SKM-1 treated with dmso at 0.1 percent for 144 hours (cell line): ENCODE data around the gene GSKIP.
"Not testable (repeated sequence)": the region's sequence is repeated elsewhere in the genome, so short reads cannot be mapped to it uniquely, and the experiment has no call there.

ENCODE experiments used
- DNase-seq: peaks from one replicate; lab custom pipeline; 2025; ENCODE audit not compliant: unreplicated experiment; lab: John Stamatoyannopoulos, UW

Gene GSKIP

GRCh38 chr14:96362965-96363750 is at the start of gene GSKIP, which contains the start of gene ATG2B:
Gene GSKIP (plus strand): TSS chr14:96363526. CDS start chr14:96382248, 18,722 bp downstream.
Gene ATG2B (minus strand): TSS chr14:96363341. CDS start chr14:96362976, 365 bp downstream.
- peak; percentile 44 for DNase-seq

GRCh38 chr14:96316087-96316486 is 47.2 kb upstream of the GSKIP start:
- no peak for DNase-seq

GRCh38 chr14:96318836-96319235 is 44.5 kb upstream of the GSKIP start:
- no peak for DNase-seq

- DNase-seq = no peak
Measured at GRCh38 chr14:96320605-96321004, 42.7 kb upstream of the GSKIP start.

GRCh38 chr14:96324219-96324618 is 39.1 kb upstream of the GSKIP start:
- no peak for DNase-seq

GRCh38 chr14:96338551-96338950 is 24.8 kb upstream of the GSKIP start:
- no peak for DNase-seq

- DNase-seq = no peak
Measured at GRCh38 chr14:96341323-96341722, 22.0 kb upstream of the GSKIP start.

- DNase-seq = no peak
Measured at GRCh38 chr14:96345669-96346068, 17.7 kb upstream of the GSKIP start.

GRCh38 chr14:96347957-96348356 is 15.4 kb upstream of the GSKIP start:
- not testable (repeated sequence) for DNase-seq

GRCh38 chr14:96349286-96350075 is 13.8 kb upstream of the GSKIP start:
- no peak for DNase-seq

GRCh38 chr14:96351986-96352385 is 11.3 kb upstream of the GSKIP start:
- no peak for DNase-seq

- no peak for DNase-seq
Measured at GRCh38 chr14:96352708-96353107, 10.6 kb upstream of the GSKIP start.

- no peak for DNase-seq
Measured at GRCh38 chr14:96354246-96354645, 9.1 kb upstream of the GSKIP start.

- DNase-seq = no peak
Measured at GRCh38 chr14:96357216-96357615, 6.1 kb upstream of the GSKIP start.

- no peak for DNase-seq
Measured at GRCh38 chr14:96359959-96360358, 3.4 kb upstream of the GSKIP start.

GRCh38 chr14:96362071-96362964 is 1.0 kb upstream of the GSKIP start:
- peak; percentile 17 for DNase-seq

- DNase-seq = no peak
Measured at GRCh38 chr14:96363751-96364336, 518 bp downstream of the GSKIP start.

- no peak for DNase-seq
Measured at GRCh38 chr14:96364962-96365361, 1.6 kb downstream of the GSKIP start.

- DNase-seq = no peak
Measured at GRCh38 chr14:96368534-96368933, 5.2 kb downstream of the GSKIP start.

GRCh38 chr14:96370528-96370927 is 7.2 kb downstream of the GSKIP start:
- no peak for DNase-seq

- no peak for DNase-seq
Measured at GRCh38 chr14:96373538-96373937, 10.2 kb downstream of the GSKIP start.
